HG02938 (cell line): Measurements from ENCODE around the gene KRT6A.

Source experiments
- ATAC-seq: cut with Tn5 transposase; IDR thresholded peaks from one replicate; pipeline ENCODE4 v1.9.1; 2021; ENCODE audit warnings: mild to moderate bottlenecking, moderate library complexity; ENCODE audit not compliant: unreplicated experiment

The KRT6A gene

DNA sequence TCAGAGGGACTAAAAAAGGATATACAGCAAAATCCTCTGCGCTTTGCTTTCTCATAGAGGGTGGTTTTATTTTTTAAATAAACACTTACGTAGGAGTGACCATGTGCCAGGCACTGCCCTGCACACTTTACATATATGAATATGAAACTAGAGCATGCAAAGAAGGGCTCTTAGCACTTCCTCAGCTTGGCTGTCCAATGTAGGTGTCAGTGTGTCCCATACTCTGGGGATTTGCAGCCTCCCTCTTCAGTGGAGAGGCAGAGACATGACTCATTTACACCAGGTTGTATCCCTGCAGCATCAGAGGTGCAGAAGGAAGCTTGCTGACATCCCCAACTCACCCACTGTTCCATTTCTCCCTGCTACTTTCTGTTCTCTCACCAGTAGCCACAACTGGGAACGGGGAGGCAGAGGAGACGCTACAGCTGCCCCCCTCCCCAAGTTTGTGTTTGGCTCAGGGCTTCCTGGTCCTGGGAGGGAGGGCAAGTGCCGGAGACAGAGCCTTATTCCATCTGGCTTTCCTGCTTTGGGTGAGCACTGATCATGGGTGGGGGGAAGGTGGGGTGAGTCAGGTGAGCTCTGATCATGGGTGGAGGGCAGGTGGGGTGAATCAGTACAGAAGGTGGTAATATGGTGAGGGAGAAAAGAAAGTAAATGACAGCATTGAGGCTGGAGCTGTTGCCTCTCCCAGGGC, 32.0 kb upstream of the KRT6A start:
- ATAC-seq, result no peak

DNA sequence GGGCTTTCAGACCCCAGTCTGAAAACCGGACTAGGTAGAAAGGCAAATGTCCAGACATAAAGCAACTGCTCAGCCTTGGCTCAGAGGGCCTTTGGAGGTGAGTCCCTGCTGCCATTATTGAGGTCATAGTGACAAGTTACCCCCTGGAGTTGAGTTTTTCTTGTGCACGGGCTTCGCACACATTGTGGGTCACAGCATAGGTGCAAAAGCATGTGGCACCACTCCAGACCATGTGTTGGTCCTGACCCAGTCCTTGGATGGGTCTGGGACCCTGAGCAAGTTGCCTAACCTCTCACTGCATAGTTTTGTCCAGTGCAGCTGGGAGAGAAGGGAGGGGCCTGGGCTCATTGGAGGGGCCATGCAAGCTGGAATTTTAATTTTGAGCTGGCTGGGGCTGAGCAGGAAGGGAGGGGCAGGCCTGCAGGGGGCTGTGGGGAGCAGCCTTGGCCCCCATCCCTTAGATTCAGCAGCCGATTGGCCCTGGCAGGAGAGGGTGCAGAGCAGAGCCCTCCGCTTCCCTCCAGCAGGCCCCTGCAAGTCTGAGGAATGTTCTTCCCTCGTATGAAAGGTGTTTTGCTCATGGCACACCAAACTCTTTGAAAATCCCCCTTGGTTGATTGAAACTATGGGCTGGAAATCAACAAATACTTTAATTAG, 31.3 kb upstream of the KRT6A start:
- ATAC-seq, result no peak

GRCh38 chr12:52523824-52524223, 30.8 kb upstream of the KRT6A start:
- no peak for ATAC-seq

DNA sequence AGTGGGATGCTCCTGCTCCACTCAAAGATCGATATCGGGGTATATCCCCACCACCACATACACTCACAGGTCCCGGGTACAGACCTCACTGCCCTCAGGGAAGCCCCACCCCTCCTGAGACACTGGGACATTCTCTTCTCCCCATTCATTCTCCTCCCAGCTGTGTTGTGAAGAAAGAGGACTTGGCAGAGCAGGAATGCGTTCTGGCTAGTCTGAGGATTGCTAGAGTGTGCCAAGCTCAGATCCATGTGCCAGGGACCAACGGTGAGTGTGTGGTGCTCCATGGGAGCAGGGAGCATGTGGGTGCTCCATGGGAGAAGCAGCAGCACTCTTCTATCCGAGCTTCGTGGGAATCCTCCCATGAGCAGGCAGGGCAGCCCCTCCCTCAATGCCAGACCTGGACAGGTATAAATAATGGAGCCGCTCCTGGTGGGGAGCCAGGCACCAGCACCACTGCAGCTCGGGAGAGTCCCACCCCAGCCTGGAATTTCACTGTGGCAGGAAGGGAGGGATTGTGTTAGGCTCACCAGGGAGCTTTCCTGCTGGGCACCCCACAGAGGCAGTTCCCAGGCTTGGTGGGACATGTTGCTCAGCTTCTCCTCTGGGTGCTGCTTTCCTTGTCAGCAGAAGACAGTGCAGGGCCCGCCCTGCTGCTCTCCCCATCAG, 29.4 kb upstream of the KRT6A start:
- no peak for ATAC-seq

DNA sequence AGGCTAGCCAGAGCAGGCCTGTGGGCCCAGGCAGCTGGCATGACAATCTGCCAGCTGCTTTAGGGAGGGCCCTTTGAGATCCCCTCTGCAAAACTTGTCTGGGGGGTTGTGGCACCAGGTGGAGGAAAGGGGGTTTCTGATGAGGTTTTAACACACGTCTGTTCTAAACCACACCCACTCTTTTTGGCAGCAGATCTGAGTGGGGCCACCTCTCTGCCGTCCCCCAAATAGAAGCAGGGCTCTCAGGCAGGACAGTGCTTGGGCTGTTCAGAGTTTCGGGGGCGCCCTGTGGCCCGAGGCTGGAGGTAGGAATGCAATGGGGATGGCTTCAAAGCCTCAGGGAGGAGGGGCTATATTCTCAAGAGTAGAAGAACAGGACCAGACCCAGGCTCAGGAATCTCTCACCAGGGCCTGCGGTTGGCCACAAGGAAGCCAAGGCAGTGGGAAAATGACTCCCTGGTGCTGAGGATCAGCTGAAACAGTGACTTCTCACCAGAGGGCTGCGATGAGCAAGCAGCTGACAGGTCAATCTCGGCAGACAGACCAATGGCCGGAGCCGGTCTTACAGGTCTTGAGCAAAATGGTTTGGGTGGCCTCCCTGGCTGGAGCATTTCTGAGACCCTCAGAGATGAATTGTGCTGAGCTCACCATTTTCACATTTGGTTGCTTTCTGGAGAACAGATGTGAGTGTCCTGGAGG, 28.7 kb upstream of the KRT6A start:
- ATAC-seq, result no peak

GRCh38 chr12:52521175-52521567, 28.1 kb upstream of the KRT6A start:
- ATAC-seq, result no peak

- ATAC-seq, result no peak
These were observed 27.0 kb upstream of the KRT6A start, which contains the start of gene KRT5 for GRCh38 chr12:52519826-52520662. Gene KRT5, minus strand, starts transcription at chr12:52520394. Its CDS starts 98 bp downstream, at chr12:52520296.

DNA sequence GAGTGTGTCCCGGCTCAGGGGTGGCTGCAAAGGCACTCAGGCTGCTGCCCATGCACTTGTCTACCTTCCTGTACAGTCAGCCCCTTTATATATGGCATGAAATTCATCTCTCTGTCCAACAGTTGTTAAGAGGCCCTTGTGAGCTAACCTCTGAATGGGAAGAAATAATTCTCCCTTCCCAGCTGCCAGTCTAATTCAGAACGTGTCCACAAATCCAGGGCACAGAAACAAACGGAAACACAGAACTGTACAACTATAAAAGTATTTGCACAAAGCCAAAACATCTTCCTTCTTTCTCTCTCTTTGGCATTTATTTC, 26.3 kb upstream of the KRT6A start:
- ATAC-seq, result no peak

GRCh38 chr12:52518574-52519386, 25.7 kb upstream of the KRT6A start:
- no peak for ATAC-seq

GRCh38 chr12:52517888-52518287, 24.8 kb upstream of the KRT6A start:
- no peak for ATAC-seq

- ATAC-seq, result no peak
These were observed 24.2 kb upstream of the KRT6A start for GRCh38 chr12:52517005-52517835.

DNA sequence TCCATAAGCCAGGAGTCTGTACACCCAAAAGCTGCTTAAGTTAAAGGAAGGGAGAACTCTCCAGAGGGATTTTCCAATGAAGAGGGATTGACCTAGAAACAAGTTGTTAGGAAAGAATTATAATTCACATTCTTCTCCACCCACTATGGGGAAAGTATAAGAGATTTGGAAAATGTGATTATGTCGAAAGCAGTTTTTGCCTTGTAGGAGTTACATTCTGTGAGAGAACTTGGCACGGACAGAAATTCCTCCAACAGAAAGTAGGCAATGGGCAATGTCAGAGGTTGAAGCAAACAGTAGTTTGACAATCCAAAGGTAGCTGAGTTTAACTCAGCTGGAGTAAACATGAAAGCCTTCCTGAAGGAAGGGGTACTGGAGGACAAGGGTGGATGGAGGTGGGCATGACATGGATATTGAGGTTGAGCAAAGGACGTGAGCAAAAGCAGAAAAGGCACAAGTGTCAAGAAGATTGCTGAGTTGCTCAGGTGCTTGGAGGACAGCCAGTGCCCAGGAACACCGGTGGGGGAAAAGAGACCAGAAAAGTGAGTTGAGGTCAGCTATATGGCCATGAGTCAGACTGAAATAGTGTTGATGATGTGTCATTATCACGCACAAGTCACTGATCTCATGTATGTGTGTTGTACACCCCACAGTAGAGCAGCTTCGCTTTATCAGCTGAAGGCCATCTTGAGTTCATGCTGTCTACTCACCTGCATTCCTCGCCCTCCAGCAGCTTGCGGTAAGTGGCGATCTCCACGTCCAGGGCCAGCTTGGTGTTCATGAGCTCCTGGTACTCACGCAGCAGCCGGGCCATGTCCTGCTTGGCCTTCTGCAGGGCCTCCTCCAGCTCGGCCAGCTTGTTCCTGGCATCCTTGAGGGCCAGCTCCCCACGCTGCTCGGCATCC, 23.1 kb upstream of the KRT6A start:
- no peak for ATAC-seq

DNA sequence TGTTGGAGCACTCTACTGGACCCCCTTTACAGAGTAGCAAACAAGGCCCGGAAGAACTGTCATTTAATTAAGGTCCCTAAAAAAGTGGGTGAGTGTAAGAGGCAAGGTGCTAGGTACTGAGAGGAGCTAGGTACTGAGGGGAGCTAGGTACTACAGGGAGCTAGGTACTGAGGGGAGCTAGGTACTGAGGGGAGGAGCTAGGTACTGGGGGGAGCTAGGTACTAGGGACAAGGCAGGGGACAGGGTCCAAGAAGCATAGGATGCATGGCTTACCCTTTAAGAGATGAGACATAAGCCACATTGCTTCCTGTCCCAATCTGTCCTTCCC, 22.2 kb upstream of the KRT6A start:
- ATAC-seq, result no peak

GRCh38 chr12:52514471-52515318, 21.6 kb upstream of the KRT6A start:
- no peak for ATAC-seq

DNA sequence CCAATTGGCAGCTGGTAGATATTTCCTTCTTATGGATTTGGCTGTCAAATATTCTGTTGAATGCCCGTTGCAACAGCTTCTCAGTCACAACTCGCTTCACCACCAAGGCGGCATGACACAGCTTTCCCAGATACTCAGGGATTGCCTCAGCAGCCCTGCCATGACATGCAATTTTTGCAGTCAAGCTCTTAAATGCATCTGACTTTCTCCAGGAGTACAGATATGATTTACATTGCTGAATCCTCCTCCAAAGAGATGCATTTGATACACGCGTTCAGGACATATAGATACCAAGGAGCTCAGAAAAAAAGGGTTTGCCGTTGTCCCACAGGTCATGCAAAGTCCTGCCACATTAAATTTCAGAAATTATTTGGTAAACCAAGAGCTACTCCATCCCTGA, 20.7 kb upstream of the KRT6A start:
- ATAC-seq, result no peak

- ATAC-seq, result no peak
These were observed 15.2 kb upstream of the KRT6A start for GRCh38 chr12:52508211-52508610.
